GM18499 (cell line): ENCODE measurements around the gene GALNT8.
"Not testable (repeated sequence)": the region's sequence is repeated elsewhere in the genome, so short reads cannot be mapped to it uniquely, and the experiment has no call there.

Experiments
- ATAC-seq: cut with Tn5 transposase; IDR thresholded peaks from one replicate; pipeline ENCODE4 v1.9.1; 2021; ENCODE audit warnings: moderate number of reproducible peaks; ENCODE audit not compliant: insufficient read depth, unreplicated experiment

GALNT8 gene

GRCh38 chr12:4719821-4720636 is at the start of gene GALNT8:
Gene GALNT8 (plus strand): TSS chr12:4720400. CDS start chr12:4720678, 278 bp downstream.
- ATAC-seq, result no peak

- ATAC-seq, result no peak
Measured at GRCh38 chr12:4679711-4680110, 40.5 kb upstream of the GALNT8 start.

- ATAC-seq, result no peak
Measured at GRCh38 chr12:4681732-4682131, 38.5 kb upstream of the GALNT8 start.

- no peak for ATAC-seq
Measured at GRCh38 chr12:4685317-4685716, 34.9 kb upstream of the GALNT8 start.

- no peak for ATAC-seq
Measured at GRCh38 chr12:4690760-4691159, 29.4 kb upstream of the GALNT8 start.

- no peak for ATAC-seq
Measured at GRCh38 chr12:4700621-4701026, 19.6 kb upstream of the GALNT8 start.

- ATAC-seq, result no peak
Measured at GRCh38 chr12:4701395-4702190, 18.6 kb upstream of the GALNT8 start.

- no peak for ATAC-seq
Measured at GRCh38 chr12:4703676-4704075, 16.5 kb upstream of the GALNT8 start.

GRCh38 chr12:4705824-4706223 is 14.4 kb upstream of the GALNT8 start:
- ATAC-seq, result no peak

- ATAC-seq, result no peak
Measured at GRCh38 chr12:4707306-4707705, 12.9 kb upstream of the GALNT8 start.

GRCh38 chr12:4710113-4710512 is 10.1 kb upstream of the GALNT8 start:
- ATAC-seq, result no peak

- no peak for ATAC-seq
Measured at GRCh38 chr12:4714879-4715278, 5.3 kb upstream of the GALNT8 start.

GRCh38 chr12:4717806-4718205 is 2.4 kb upstream of the GALNT8 start:
- ATAC-seq, result no peak

- no peak for ATAC-seq
Measured at GRCh38 chr12:4720637-4720995, 416 bp downstream of the GALNT8 start.

- not testable (repeated sequence) for ATAC-seq
Measured at GRCh38 chr12:4721587-4721986, 1.4 kb downstream of the GALNT8 start.

GRCh38 chr12:4723226-4723625 is 3.0 kb downstream of the GALNT8 start:
- no peak for ATAC-seq

- ATAC-seq, result no peak
Measured at GRCh38 chr12:4725057-4725456, 4.9 kb downstream of the GALNT8 start.

GRCh38 chr12:4734625-4735340 is 14.6 kb downstream of the GALNT8 start:
- ATAC-seq, result no peak

- ATAC-seq, result no peak
Measured at GRCh38 chr12:4736091-4736490, 15.9 kb downstream of the GALNT8 start.

- no peak for ATAC-seq
Measured at GRCh38 chr12:4738541-4738940, 18.3 kb downstream of the GALNT8 start.

- ATAC-seq, result no peak
Measured at GRCh38 chr12:4742416-4742970, 22.3 kb downstream of the GALNT8 start.
